Nephron progenitor cell (in vitro differentiated cells): ENCODE results near the gene HOXA9.

Experiments used
- DNase-seq: peaks from one replicate; pipeline ENCODE4 v3.0.0; 2021
- H3K27ac Mint-ChIP-seq: 2 replicates; pipeline ENCODE4 v1.8.0; 2021; ENCODE audit warnings: mild to moderate bottlenecking, moderate library complexity, mixed read lengths
- H3K27me3 Mint-ChIP-seq: 2 replicates; pipeline ENCODE4 v1.8.0; 2021; ENCODE audit warnings: mild to moderate bottlenecking, low read depth, mixed read lengths; ENCODE audit not compliant: poor library complexity
- H3K36me3 Mint-ChIP-seq: 2 replicates; pipeline ENCODE4 v1.8.0; 2021; ENCODE audit warnings: low read depth, mixed read lengths
- H3K4me1 Mint-ChIP-seq: 2 replicates; pipeline ENCODE4 v1.8.0; 2021; ENCODE audit warnings: mixed read lengths
- H3K4me3 Mint-ChIP-seq: 2 replicates; pipeline ENCODE4 v1.8.0; 2021; ENCODE audit warnings: mild to moderate bottlenecking, moderate library complexity, mixed read lengths
- H3K9me3 Mint-ChIP-seq: 2 replicates; pipeline ENCODE4 v1.8.0; 2021; ENCODE audit warnings: mild to moderate bottlenecking, moderate library complexity, mixed read lengths
- CTCF ChIP-seq: fragments of 200-600 bp; sonication (generic); IDR thresholded peaks from 2 replicates; pipeline ENCODE4 v1.5.0; 2021; ENCODE audit warnings: antibody characterized with exemption

The HOXA9 gene

GRCh38 chr7:27128034-27128433 is 37.3 kb downstream of the HOXA9 start:
- Mint-ChIP-seq H3K4me1 (peaks cover 86% of the 10 kb centered on the region), H3K27me3 (no peaks in the 10 kb centered on the region), H3K36me3 (peaks cover 43% of the 10 kb centered on the region), H3K27ac (peak overlapping the region; percentile 100), H3K9me3 (no peaks in the 10 kb centered on the region), H3K4me3 (peak overlapping the region; percentile 98)
- DNase-seq, result no peak
- TF ChIP-seq CTCF, result no peak

DNA sequence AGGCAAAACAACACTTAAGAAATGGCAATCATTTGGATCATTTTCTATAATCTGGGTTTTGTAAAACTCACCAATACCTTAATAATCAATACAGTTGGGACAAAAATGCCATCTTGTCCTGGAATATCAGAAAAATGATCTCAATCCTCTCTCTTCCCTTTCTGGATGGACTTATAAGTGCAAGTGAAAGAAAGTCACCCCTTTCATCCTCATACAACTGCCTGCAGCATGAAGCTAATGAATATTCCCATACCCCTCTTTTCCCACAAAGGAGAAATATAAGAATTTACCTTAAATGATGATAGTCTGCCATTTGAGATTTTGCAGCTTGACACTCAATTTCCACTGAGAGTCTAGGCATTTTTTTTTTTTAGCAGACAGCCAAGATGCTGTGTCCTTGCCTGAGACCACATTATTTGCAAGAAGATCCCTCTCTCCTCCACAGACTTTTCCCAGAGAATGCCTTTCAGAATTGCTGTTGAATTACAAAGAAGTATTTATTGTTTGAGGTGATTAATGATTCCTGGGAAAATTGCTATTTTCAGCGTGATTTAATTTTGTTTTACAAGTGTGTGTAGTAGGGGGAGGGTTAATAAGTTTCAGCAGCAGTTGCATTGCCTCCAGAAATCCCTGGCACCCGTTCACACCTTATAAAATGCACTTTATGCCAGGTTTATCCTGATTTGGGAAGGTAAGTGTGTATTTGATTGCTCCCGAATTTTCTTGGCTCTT is 38.6 kb downstream of the HOXA9 start:
- no peak for DNase-seq
- Mint-ChIP-seq H3K9me3 (no peaks in the 10 kb centered on the region), H3K27me3 (no peaks in the 10 kb centered on the region), H3K27ac (peak overlapping the region; percentile 100), H3K4me1 (peaks cover 86% of the 10 kb centered on the region), H3K36me3 (peaks cover 55% of the 10 kb centered on the region), H3K4me3 (peak overlapping the region; percentile 98)
- no peak for TF ChIP-seq CTCF

- no peak for DNase-seq
- Mint-ChIP-seq H3K4me3 (peak overlapping the region; percentile 98), H3K4me1 (peaks cover 86% of the 10 kb centered on the region), H3K36me3 (peaks cover 57% of the 10 kb centered on the region), H3K9me3 (no peaks in the 10 kb centered on the region), H3K27me3 (no peaks in the 10 kb centered on the region), H3K27ac (peak overlapping the region; percentile 100)
- TF ChIP-seq CTCF, result no peak
These were observed 39.3 kb downstream of the HOXA9 start for GRCh38 chr7:27125986-27126394.

- Mint-ChIP-seq H3K4me1 (peaks cover 95% of the 10 kb centered on the region), H3K9me3 (no peaks in the 10 kb centered on the region), H3K36me3 (peaks cover 57% of the 10 kb centered on the region), H3K27ac (peak overlapping the region; percentile 100), H3K4me3 (peak overlapping the region; percentile 98), H3K27me3 (no peaks in the 10 kb centered on the region)
- no peak for DNase-seq
- TF ChIP-seq CTCF, result no peak
These were observed 40.2 kb downstream of the HOXA9 start for GRCh38 chr7:27124902-27125689.

DNA sequence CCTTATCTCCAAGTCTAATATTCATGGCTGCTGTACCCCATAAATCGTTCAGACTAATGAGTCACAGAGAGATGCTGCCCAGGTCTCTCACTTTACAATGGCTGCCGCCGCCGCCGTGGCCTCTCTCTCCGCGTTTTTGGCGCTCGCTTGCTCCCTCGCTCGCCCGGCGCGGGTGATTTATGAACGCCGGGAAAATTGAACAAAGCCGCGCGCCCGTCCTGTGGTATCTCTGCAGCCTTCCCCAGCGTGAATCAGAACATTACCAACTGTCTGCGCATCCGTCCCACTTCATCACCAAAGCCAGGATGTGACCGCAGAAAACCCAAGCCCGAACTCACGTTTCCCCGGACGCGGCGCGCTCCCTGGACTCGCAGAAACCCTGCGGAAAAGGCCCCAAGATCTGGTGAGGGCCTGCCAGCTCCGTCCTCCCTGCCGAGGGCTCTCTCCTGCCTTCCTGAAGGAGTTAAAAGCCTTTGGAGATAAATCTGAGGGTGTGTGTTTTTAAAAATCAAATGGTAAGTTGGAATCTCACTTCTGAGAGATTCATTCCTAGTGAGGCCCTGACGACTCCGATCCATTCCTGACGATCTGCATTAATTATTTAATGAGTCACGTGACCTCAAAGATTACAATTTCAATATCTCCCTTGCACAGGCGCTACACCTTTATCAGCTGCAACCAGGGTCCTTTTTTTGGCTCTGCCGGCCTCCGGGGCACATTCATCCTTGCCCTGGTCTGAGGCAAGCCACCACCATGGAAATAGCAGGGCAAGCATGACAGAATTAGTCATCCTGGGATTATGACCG is 41.0 kb downstream of the HOXA9 start:
- peak; percentile 81 for DNase-seq
- H3K36me3 Mint-ChIP-seq, result peaks cover 58% of the 10 kb centered on the region
- no peaks in the 10 kb centered on the region for H3K9me3 Mint-ChIP-seq
- H3K27me3 Mint-ChIP-seq, result no peaks in the 10 kb centered on the region
- peak overlapping the region; percentile 100 for H3K27ac Mint-ChIP-seq
- H3K4me1 Mint-ChIP-seq, result peaks cover 100% of the 10 kb centered on the region
- TF ChIP-seq CTCF, result no peak
- H3K4me3 Mint-ChIP-seq, result peak overlapping the region; percentile 98
